Measurements from ENCODE around the gene ADGRV1.

DNA sequence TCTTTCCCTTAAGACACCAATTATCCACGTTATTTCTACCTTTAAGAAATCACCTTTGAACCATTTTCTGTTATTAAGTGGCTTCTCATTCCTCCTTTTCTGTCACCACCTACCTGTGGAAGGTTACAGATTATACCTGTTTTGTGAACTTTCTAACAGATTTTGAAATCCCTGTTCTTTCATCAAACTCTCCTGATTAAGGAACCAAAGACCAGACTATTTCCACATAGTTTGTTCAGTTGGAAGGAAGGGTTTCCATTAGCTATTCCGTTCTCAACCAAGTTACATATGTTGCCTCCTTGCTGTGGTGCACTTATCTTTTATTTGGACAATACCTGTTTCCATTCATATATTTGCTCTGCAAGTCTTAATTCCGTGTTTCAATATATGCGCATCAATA lies 343.6 kb downstream of the ADGRV1 start:
- TF ChIP-seq CTCF (IDR thresholded peaks at IDR 0.05; ENCODE audit: insufficient read depth, low read length) (no peak), POLR2AphosphoS5 (IDR thresholded peaks at IDR 0.05; ENCODE audit: low read depth) (no peak)

All from HL-60 (cell line).